Fibroblast of lung (primary cell): ENCODE data around the gene NPM1.

Experiments
- CTCF ChIP-seq, 2 donors: IDR thresholded peaks in 1 of 2; conservative IDR thresholded peaks in 1 of 2; 1 replicate in 1 of 2; 2 replicates in 1 of 2; pipeline ENCODE4 v1.5.1; 2011 to 2012; ENCODE audit warnings: low read length in 2 of 2, control low read depth in 1 of 2, inconsistent platforms in 1 of 2, low read depth in 1 of 2, mild to moderate bottlenecking in 1 of 2
- EZH2 ChIP-seq: IDR thresholded peaks from 2 replicates; pipeline ENCODE4 v1.5.1; 2012; ENCODE audit warnings: low read length, control low read depth, mild to moderate bottlenecking; ENCODE audit errors: missing control alignments

- no peak for TF ChIP-seq CTCF (conservative IDR thresholded peaks at IDR 0.05 in 1 of 2, IDR thresholded peaks at IDR 0.05 in 1 of 2; ENCODE audit: low read depth in 1 of 2, low read length in 2 of 2)
- TF ChIP-seq EZH2, result no peak
These were observed 4.4 kb downstream of the NPM1 start for GRCh38 chr5:171391996-171392577.
